GM19239 (cell line): ENCODE measurements around the gene RPL41.

ENCODE experiments used
- DNase-seq: peaks from one replicate; pipeline ENCODE4 v3.0.0; 2011; ENCODE audit warnings: low spot score; ENCODE audit not compliant: insufficient read length
- FAIRE-seq: peaks from 2 replicates; lab custom pipeline; 2011; peaks lifted over from hg19 to GRCh38; lab: Jason Lieb, UNC

RPL41 gene

DNA sequence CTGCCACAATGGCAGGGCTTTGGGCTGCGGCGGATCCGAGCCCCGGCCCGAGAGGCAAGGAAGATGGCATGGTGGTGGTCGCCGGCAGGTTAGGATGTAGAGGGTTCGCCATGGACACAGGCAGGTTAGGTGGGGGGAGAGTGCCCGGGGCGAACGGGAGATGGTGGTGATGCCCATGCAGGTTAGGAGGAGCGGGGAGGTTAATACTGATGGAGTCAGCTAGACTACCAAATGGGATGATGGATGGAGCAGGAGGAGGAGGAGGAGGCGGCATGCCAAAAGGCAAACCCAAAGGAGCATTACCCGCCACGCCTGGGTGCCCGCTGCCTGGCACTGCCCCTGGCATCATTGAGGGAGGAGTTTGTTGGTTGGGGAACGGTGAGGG, 47.9 kb downstream of the RPL41 start:
- no peak for DNase-seq

DNA sequence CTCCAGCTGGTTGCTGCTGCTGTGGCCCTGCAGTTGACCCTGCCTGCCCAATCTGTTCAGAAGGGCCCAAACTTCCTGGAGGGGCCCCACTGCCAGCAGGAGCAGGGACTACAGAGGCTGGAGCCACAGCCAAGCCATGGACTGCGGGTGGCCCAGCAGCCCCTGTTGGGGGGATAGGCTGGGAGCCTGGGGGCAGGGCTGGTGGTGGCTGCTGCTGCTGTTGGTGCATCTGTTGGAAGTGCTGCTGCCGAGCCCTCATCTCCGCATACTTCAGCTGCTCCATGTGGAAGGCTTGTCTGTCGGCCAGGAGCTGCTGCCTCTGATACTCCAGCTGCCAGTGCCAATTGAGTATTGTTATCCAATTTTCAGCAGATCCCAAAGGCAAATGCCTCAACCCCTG, 48.9 kb downstream of the RPL41 start:
- no peak for DNase-seq
- no peak for FAIRE-seq

More for the DNA sequence above, 47.9 kb downstream of the RPL41 start:
- no peak for FAIRE-seq
